Measurements from ENCODE around the gene YTHDC2.
"Not testable (repeated sequence)": the region's sequence is repeated elsewhere in the genome, so short reads cannot be mapped to it uniquely, and the experiment has no call there.

YTHDC2 gene

DNA sequence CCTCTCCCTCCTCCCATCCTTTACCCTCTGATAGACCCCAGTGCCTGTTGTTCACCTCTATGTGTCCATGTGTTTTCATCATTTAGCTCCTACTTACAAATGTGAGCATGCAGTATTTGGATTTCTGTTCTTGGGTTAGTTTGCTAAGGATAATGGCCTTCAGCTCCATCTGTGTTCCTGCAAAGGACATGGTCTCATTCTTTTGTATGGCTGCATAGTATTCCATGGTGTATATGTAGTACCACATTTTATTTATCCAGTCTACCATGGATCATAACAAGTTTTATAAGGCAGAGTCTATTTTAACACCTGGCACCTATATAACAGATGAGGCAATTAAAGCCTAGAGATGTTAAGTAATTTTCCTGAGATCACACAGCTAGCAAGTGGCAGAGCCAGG lies 7.4 kb downstream of the YTHDC2 start:
- DNase-seq, result no peak

DNA sequence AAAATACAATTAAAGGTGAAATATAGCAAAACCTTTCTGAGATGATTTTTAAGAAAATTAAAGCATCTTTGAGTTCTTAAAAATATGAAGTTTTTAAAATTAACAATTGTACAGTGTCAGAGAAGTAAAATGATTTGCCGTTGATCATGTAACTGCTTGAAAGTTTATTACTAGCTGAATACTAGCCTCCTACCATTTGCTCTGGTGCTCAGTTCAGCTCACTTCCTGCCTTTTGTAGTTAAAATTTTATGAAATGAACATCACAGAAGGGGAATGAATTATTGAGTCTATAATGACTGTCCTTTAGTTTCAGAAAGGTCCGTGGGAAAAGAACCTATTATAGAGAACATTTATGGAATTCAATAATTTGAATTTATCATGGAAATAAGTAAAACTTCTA lies 9.7 kb downstream of the YTHDC2 start:
- DNase-seq, result no peak

DNA sequence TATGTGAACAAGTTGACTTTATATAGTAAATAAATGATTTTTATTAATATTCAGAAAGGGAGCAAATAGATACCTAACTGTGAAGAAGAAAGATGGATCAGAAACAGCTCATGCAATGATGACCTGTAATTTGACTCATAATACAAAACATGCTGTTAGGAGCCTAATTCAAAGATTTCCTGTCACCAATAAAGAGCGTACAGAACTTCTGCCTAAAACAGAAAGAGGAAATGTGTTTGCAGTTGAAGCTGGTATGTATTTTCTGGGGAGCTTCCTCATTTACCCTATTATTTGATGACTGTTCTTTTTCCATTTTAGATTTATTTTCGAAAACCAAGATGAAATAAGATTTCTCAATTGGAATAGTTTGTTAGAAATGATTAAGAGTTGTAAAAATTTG lies 11.4 kb downstream of the YTHDC2 start:
- DNase-seq, result no peak

GRCh38 chr5:113526421-113526820 lies 12.9 kb downstream of the YTHDC2 start:
- no peak for DNase-seq

GRCh38 chr5:113527746-113528145 lies 14.3 kb downstream of the YTHDC2 start:
- no peak for DNase-seq

DNA sequence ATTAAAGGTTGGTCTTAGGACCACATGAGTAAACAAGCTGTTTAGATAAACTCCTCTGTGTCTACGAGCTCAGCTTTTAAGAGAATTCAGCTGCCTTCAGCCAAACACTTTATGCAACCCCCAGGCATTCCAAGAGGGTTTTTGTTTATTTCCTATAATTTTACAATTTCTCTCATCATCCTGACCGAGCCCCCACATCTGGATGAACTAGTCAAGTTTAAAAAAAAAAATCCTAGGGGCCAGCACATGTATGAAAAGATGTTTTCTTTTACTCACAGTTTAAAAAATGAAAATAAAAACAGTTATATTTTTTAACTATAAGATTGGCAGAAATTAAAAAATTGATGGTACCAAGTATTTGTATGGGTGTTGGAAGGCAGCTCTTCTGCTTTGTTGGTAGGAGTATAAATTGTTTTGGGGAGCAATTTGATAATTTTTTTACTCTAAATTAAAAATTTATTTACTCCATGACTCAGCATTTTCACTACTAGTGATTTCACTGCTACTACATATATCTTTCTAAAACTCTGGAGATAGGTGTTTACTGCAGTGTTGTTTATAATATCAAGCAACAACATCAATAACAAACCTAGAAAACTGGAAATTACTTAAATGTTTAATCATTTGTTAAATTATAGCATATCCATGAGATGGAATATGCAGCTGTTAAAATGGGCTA lies 18.1 kb downstream of the YTHDC2 start:
- no peak for DNase-seq

DNA sequence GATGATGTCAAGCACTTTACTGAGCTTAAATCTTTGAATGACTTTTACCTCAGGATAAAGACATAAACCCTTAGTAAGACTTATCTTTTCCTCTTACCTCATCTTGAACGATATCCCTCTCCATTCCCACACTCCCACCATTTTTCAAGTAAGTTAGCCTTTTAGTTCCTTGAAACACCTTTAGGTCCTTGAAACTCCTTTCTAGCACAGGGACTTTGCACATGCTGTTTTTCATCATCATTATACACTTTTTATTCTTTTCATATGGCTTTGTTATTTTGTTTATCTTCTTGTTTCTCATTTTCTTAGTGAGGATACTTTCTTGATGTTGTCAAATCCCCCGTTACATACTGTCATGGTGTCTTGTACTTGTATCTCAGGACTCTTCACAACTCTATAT lies 24.8 kb downstream of the YTHDC2 start:
- no peak for DNase-seq

- no peak for DNase-seq
Measured at GRCh38 chr5:113546703-113547183, 33.2 kb downstream of the YTHDC2 start.

DNA sequence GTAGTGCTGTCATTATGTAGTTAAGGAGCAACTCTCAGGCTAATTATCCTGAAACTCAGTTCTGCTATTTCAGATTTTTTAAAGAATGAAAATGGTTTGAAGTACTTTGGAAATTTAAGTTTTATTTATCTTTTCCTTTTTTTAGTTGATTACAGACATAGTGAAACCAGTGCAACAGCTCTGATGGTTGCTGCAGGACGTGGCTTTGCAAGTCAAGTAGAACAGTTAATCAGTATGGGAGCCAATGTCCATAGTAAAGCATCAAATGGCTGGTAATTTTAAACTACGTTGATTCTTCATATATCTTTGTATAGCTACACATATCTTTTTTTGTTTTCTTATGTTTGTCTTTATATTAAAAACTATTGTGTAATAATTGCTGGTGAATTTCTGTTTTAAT lies 34.9 kb downstream of the YTHDC2 start:
- DNase-seq, result no peak

- no peak for DNase-seq
Measured at GRCh38 chr5:113552137-113552536, 38.6 kb downstream of the YTHDC2 start.

GRCh38 chr5:113552620-113553019 lies 39.1 kb downstream of the YTHDC2 start:
- DNase-seq, result no peak

- DNase-seq, result no peak
Measured at GRCh38 chr5:113562828-113563400, 49.4 kb downstream of the YTHDC2 start.

- DNase-seq, result no peak
Measured at GRCh38 chr5:113569396-113569795, 55.9 kb downstream of the YTHDC2 start.

- DNase-seq, result no peak
Measured at GRCh38 chr5:113572716-113573115, 59.2 kb downstream of the YTHDC2 start.

GRCh38 chr5:113574417-113574816 lies 60.9 kb downstream of the YTHDC2 start:
- DNase-seq, result no peak

DNA sequence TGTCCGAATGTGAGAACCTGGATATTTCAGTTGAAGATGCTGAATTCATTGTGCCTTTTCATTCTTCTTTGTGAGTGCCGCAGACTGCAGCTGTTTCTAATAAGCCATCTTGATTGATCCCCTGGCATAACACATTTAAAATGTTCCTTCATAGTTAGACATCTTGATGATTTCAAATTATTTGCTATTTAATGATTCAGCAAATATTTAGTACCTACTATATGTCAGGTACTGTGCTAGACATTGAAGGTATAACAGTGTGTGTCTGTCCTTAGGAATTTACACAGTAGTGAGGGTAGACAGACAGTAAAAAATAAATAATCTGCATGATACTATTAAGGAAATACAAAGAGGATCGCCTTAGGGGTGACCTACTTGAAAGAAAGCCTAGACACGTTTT lies 61.6 kb downstream of the YTHDC2 start:
- DNase-seq, result no peak

- DNase-seq, result no peak
Measured at GRCh38 chr5:113578091-113578490, 64.6 kb downstream of the YTHDC2 start.

- DNase-seq, result no peak
Measured at GRCh38 chr5:113581388-113581787, 67.9 kb downstream of the YTHDC2 start.

DNA sequence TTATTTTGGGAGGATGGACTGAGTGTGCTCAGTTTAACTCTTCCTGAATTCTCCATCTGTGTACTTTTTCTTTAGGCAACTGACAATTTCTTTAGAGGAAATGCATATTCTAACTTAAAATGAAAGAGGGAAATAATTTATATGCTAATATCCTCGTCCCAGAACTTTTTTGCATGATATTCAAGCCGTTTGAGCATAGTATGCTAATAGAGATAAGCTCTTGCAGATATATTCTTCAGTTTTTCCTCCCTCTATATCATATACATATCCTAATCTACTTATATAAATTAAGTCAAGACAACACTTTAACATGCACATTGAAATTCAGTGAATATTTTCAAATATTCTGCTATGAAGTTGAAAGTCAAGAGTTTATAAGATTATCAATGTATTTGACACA lies 84.7 kb downstream of the YTHDC2 start:
- DNase-seq, result no peak

DNA sequence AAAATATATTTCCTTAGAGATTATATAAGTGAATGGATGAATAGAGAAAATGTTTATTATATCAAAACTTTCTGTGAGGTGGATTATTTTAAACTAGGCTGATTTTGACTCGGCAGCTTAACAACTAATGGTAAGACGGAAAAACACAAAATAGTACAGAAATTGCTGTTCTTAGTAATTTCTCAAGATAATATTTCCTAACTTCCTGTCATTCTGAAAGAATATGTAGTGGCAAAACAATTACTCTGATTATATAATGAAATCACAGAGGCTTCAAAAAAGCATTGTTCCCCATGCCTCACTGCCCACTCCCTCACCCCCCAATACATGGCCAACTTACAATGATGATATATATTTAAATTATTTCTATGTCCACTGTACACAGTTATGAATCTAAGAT lies 85.4 kb downstream of the YTHDC2 start:
- DNase-seq, result no peak

GRCh38 chr5:113600255-113600905 lies 86.9 kb downstream of the YTHDC2 start:
- no peak for DNase-seq

DNA sequence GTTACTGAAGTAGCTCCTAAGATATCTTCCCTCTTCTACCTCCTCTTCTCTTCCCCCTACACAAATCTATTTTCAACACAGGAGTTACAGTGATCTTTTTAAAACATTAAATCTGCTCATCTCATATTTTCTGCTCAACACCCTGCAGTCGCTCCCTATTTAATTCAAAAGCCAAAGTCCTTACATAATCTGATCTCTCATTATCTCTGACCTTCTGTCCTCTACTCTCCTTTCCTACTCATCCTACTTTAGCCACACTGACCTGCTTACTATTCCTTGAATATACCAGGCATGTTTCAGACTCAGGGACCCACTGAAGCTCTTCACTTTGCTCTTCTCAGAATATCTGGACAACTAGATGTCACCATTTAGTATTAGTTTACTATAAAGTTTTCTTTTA lies 87.9 kb downstream of the YTHDC2 start:
- DNase-seq, result no peak

DNA sequence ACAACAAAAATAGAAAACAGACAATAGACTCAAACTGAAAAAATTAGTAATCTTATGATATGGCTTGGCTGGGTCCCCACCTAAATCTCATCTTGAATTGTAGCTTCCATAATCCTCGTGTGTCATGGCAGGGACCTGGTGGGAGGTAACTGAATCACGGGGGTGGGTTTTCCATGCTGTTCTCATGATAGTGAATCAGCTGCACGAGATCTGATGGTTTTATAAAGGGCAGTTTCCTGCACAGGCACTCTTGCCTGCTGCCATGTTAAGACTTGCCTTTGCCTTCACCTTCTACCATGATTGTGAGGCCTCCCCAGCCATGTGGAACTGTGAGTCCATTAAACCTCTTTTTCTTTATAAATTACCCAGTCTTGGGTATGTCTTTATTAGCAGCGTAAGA lies 89.8 kb downstream of the YTHDC2 start:
- DNase-seq, result not testable (repeated sequence)

All from NCI-H2081 treated with DMSO at 0.1 percent for 48 hours (cell line).